GM12891 (cell line): ENCODE measurements around the gene UCP3.
"Not testable (repeated sequence)": the region's sequence is repeated elsewhere in the genome, so short reads cannot be mapped to it uniquely, and the experiment has no call there.

Source experiments
- PAX5 ChIP-seq: IDR thresholded peaks from 2 replicates; pipeline ENCODE4 v1.6.1; 2011; ENCODE audit warnings: low read length, moderate library complexity, mild to moderate bottlenecking; ENCODE audit not compliant: insufficient read depth, severe bottlenecking
- POLR2A ChIP-seq: IDR thresholded peaks from 2 replicates; pipeline ENCODE4 v1.6.1; 2011; ENCODE audit warnings: low read depth, low read length, control low read depth
- POLR2AphosphoS5 ChIP-seq: IDR thresholded peaks from 2 replicates; pipeline ENCODE4 v1.6.1; 2011; ENCODE audit warnings: low read depth, low read length, control low read depth
- POU2F2 ChIP-seq: IDR thresholded peaks from 2 replicates; pipeline ENCODE4 v1.6.1; 2011; ENCODE audit warnings: low read depth, mild to moderate bottlenecking, control low read depth, low read length, moderate library complexity
- SPI1 ChIP-seq: IDR thresholded peaks from 2 replicates; pipeline ENCODE4 v1.6.1; 2011; ENCODE audit warnings: low read depth, low read length, control low read depth
- TAF1 ChIP-seq: IDR thresholded peaks from 2 replicates; pipeline ENCODE4 v1.6.1; 2011; ENCODE audit warnings: low read depth, low read length, control low read depth

DNA sequence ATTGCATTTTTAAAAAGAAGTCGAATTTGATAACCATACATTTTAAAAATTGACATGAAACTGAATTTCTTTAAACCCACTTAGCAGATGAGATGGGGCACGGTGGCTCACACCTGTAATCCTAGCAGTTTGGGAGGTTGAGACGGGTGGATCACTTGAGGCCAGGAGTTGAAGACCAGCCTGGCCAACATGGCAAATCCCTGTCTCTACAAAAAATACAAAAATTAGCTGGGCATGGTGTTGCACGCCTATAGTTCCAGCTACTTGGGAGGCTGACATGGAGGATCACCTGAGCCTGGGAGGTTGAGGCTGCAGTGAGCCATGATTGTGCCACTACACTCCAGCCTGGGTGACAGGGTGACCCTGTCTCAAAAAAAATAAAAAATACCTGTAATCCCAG is 23.2 kb downstream of the UCP3 start:
- not testable (repeated sequence) for TF ChIP-seq PAX5, TAF1, POLR2AphosphoS5, SPI1, POLR2A, POU2F2
